Peyer's patch (tissue), 4 donors: ENCODE results near the gene ZNF3. TPM values are rescaled to one million over a fixed set of nuclear protein-coding genes. Genes with fewer than 3 reads are reported as not detected.
A peak's percentile ranks its signal among the peaks of the same experiment; 100 is the strongest.

Experiments
- DNase-seq, 3 donors: peaks; one replicate each; pipeline ENCODE4 v3.0.0-alpha.2; 2017 to 2019
- H3K27ac ChIP-seq, 4 donors: fragments of 200-600 bp; sonication (generic); one replicate each; pipeline ENCODE4 v1.5.1; 2016 to 2019
- H3K27me3 ChIP-seq, 2 donors: fragments of 200-600 bp; sonication (generic); one replicate each; pipeline ENCODE4 v1.5.1; 2019
- H3K36me3 ChIP-seq, 3 donors: fragments of 200-600 bp; sonication (generic); one replicate each; pipeline ENCODE4 v1.5.1; 2016 to 2019
- H3K4me1 ChIP-seq, 4 donors: fragments of 200-600 bp; sonication (generic); one replicate each; pipeline ENCODE4 v1.5.1; 2016 to 2019
- H3K4me3 ChIP-seq, 4 donors: fragments of 200-600 bp; sonication (generic); 1 replicate in 3 of 4; 2 replicates in 1 of 4; pipeline ENCODE4 v1.5.1; 2016 to 2019; ENCODE audit warnings: mild to moderate bottlenecking in 1 of 4
- H3K9me3 ChIP-seq, 4 donors: fragments of 200-600 bp; sonication (generic); one replicate each; pipeline ENCODE4 v1.5.1; 2016 to 2019; ENCODE audit warnings: mild to moderate bottlenecking in 1 of 4
- POLR2A ChIP-seq, 2 donors: fragments of 450-650 bp; IDR thresholded peaks; one replicate each; pipeline ENCODE4 v1.5.1; 2017; ENCODE audit warnings: antibody characterized with exemption in 2 of 2, mild to moderate bottlenecking in 2 of 2, moderate library complexity in 2 of 2
- total RNA-seq, 4 donors: library from RNA; depleted of rRNA; stranded (reverse); fragments of >200 nt; gene quantifications; one replicate each; pipeline ENCODE4 v1.1.0, GENCODE V29; 2016
- TF ChIP-seq, protein P1 (sequence below), 6 experiments: fragments of 450-650 bp in 4 of 6; fragments of 200-600 bp in 2 of 6; sonication (generic) in 1 of 6; IDR thresholded peaks; one replicate each; pipeline ENCODE4 v1.5.1; 2017 to 2019; ENCODE audit warnings: antibody characterized with exemption in 6 of 6, mild to moderate bottlenecking in 3 of 6, moderate library complexity in 1 of 6

The ZNF3 gene
- total RNA-seq, 4 donors from 2014 or later = 52.8 to 93.8 (median 67.8) TPM

DNA sequence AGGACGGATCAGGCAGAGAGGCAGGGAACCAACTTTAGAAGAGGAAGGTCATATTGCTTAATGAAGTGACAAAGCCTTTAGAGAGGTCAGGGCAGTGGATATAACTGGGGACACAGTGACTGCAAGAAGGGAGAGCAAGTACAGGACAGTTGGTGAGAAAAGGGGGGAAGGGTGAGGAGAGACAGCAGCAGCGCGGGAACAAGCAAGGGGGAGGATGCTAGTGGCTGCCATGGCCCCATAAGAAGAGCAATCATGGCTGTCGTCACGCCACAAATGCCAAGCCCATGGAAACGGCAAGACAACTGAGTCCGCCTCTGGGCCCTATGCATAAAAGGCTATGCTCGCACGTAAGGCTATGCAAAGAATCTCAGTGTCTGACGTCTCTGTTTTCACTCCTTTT, 9.1 kb downstream of the ZNF3 start:
- H3K27me3 ChIP-seq = no peaks in the 10 kb centered on the region
- peaks cover 5 to 87% (median 14%) of the 10 kb centered on the region in 3 donors for H3K36me3 ChIP-seq
- no peak overlapping the region for H3K27ac ChIP-seq
- no peak overlapping the region for H3K4me3 ChIP-seq
- H3K9me3 ChIP-seq = peaks cover 0 to 25% (median 11%) of the 10 kb centered on the region in 4 donors
- DNase-seq = no peak
- H3K4me1 ChIP-seq = peaks cover 0 to 14% (median 0%) of the 10 kb centered on the region in 4 donors
- TF ChIP-seq POLR2A (IDR thresholded peaks at IDR 0.05) = no peak
- TF ChIP-seq, protein P1, sequence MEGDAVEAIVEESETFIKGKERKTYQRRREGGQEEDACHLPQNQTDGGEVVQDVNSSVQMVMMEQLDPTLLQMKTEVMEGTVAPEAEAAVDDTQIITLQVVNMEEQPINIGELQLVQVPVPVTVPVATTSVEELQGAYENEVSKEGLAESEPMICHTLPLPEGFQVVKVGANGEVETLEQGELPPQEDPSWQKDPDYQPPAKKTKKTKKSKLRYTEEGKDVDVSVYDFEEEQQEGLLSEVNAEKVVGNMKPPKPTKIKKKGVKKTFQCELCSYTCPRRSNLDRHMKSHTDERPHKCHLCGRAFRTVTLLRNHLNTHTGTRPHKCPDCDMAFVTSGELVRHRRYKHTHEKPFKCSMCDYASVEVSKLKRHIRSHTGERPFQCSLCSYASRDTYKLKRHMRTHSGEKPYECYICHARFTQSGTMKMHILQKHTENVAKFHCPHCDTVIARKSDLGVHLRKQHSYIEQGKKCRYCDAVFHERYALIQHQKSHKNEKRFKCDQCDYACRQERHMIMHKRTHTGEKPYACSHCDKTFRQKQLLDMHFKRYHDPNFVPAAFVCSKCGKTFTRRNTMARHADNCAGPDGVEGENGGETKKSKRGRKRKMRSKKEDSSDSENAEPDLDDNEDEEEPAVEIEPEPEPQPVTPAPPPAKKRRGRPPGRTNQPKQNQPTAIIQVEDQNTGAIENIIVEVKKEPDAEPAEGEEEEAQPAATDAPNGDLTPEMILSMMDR (IDR thresholded peaks at IDR 0.05) = no peak

DNA sequence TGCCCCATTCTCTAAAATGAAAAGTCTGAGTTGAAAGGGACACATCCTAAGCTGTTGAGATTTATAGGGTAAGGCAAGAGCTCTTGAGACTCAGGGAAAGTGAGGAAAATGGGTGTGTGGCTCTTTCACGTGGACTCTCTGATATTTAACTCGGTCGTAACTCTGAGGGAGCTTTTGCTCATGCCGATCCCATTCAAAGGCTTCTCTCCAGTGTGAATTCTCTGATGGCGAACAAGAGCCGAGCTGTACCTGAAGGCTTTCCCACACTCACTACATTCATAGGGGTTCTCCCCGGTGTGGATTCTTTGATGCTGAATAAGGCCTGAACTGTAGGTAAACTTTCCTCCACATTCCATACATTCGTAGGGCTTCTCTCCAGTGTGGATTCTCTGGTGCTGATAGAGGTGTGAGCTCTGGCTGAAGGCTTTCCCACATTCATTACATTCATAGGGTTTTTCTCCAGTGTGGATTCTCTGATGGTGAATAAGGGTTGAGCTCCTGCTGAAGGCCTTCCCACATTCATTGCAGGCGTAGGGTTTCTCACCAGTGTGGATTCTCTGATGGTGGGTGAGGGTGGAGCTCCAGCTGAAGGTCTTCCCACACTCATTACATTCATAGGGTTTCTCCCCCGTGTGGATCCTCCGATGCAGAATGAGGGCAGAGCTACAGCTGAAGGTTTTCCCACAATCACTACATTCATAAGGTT, 10.4 kb downstream of the ZNF3 start:
- Histone ChIP-seq H3K4me3 (no peak overlapping the region), H3K9me3 (peaks cover 0 to 25% (median 11%) of the 10 kb centered on the region in 4 donors), H3K27ac (no peak overlapping the region), H3K27me3 (no peaks in the 10 kb centered on the region), H3K4me1 (peaks cover 0 to 2% (median 0%) of the 10 kb centered on the region in 4 donors), H3K36me3 (peaks cover 5 to 76% (median 14%) of the 10 kb centered on the region in 3 donors)
- no peak for TF ChIP-seq POLR2A (IDR thresholded peaks at IDR 0.05)
- TF ChIP-seq, protein P1 (IDR thresholded peaks at IDR 0.05) = no peak
- no peak for DNase-seq

DNA sequence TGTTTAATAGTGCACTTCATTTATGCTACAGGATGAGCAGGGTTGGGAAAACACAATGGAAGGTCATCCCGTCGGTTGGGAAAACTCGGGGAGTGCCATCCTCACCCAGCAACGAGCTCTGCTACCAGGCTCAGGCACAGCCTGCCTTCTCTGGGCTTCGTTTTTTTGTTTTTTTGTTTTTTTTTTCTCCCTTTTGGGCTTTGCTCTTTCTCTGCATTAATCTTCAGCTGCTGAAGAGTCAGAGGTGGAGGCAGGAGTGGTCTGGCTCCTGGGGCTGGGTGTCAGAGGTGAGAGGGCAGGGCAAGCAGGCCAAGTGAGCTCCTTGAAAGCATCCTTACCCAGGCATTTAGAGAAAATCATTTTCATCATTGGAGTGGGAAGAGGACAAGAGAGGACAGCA, 11.5 kb downstream of the ZNF3 start:
- DNase-seq = no peak
- peaks cover 0 to 25% (median 11%) of the 10 kb centered on the region in 4 donors for H3K9me3 ChIP-seq

DNA sequence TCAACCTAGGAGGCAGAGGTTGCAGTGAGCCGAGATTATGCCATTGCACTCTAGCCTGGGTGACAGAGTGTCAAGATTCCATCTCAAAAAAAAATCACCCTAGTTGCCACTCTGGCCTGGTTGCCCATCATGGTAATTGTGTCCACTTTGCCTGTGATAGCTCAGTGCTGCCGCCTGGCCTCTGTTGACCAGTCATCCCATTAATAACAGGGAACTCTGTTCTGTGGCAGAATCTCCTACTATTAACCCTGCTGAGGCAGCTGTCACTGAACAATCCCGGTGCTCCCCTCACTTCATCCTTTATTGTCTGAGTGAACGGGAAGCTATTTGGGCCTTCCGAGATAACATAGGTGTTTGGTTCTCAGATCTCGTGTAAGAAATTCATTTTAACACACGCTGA, 14.6 kb downstream of the ZNF3 start:
- DNase-seq = no peak
- TF ChIP-seq, protein P1 (IDR thresholded peaks at IDR 0.05) = no peak
- TF ChIP-seq POLR2A (IDR thresholded peaks at IDR 0.05) = no peak
- Histone ChIP-seq H3K36me3 (peaks cover 4 to 58% (median 5%) of the 10 kb centered on the region in 3 donors), H3K9me3 (peaks cover 0 to 13% (median 9%) of the 10 kb centered on the region in 4 donors), H3K27ac (no peak overlapping the region), H3K4me3 (no peak overlapping the region), H3K4me1 (peaks cover 0 to 8% (median 0%) of the 10 kb centered on the region in 4 donors), H3K27me3 (no peaks in the 10 kb centered on the region)

More for the DNA sequence above, 11.5 kb downstream of the ZNF3 start:
- Histone ChIP-seq H3K27ac (no peak overlapping the region), H3K4me1 (peaks cover 0 to 8% (median 0%) of the 10 kb centered on the region in 4 donors), H3K36me3 (peaks cover 5 to 65% (median 14%) of the 10 kb centered on the region in 3 donors), H3K27me3 (no peaks in the 10 kb centered on the region), H3K4me3 (no peak overlapping the region)
- no peak for TF ChIP-seq POLR2A (IDR thresholded peaks at IDR 0.05)

DNA sequence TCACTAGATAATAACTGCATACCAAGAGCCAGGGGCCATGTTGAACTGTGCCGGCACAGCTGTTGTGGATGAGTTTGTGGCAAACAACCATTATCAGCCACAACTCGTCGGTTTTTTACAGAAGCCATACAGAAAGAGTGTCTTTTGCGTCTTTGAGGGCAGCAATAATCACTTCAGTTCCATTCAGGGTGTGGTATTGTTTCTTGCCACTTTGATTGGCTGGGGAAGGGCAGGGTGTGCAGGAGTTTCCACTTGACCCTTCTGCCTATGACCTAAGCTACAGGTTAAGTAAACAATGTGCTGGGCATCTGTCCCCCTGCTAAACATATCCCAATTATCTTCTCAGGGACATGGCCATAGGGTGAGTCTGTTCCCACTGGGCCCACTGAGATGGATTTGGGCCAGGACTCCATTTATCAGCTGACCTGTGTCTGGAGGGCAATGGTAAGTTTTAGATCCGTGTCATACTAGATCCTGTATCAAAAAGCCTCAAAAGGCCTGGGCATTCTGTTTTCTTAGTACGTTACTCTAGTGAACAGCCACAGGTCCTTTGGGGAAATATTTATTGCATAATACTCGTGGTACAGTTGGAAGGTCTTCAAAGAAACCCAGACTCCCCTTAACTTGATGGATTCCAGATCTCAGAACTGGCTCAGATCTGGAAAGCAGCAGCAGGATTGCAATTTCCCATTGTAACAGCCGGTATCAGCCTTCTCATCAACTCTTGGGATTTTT, 15.9 kb downstream of the ZNF3 start:
- Histone ChIP-seq H3K9me3 (peaks cover 0 to under 1% (median under 1%) of the 10 kb centered on the region in 4 donors), H3K27ac (peak overlapping the region in 2 of 4 donors; percentile 21 to 32), H3K4me1 (peaks cover 0 to 8% (median 0%) of the 10 kb centered on the region in 4 donors), H3K27me3 (no peaks in the 10 kb centered on the region), H3K36me3 (peaks cover 0 to 56% (median 0%) of the 10 kb centered on the region in 3 donors), H3K4me3 (no peak overlapping the region)
- TF ChIP-seq POLR2A (IDR thresholded peaks at IDR 0.05) = no peak
- TF ChIP-seq, protein P1 (IDR thresholded peaks at IDR 0.05) = no peak
- no peak for DNase-seq

DNA sequence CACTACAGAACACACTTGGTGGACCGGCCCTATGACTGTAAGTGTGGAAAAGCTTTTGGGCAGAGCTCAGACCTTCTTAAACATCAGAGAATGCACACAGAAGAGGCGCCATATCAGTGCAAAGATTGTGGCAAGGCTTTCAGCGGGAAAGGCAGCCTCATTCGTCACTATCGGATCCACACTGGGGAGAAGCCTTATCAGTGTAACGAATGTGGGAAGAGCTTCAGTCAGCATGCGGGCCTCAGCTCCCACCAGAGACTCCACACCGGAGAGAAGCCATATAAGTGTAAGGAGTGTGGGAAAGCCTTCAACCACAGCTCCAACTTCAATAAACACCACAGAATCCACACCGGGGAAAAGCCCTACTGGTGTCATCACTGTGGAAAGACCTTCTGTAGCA, 17.4 kb downstream of the ZNF3 start:
- Histone ChIP-seq H3K4me3 (no peak overlapping the region), H3K4me1 (peaks cover 0 to 8% (median 0%) of the 10 kb centered on the region in 4 donors), H3K36me3 (peaks cover 0 to 56% (median 0%) of the 10 kb centered on the region in 3 donors), H3K9me3 (no peaks in the 10 kb centered on the region), H3K27me3 (no peaks in the 10 kb centered on the region), H3K27ac (no peak overlapping the region)
- TF ChIP-seq, protein P1 (IDR thresholded peaks at IDR 0.05) = no peak
- no peak for TF ChIP-seq POLR2A (IDR thresholded peaks at IDR 0.05)
- no peak for DNase-seq
